HG03439 (cell line): ENCODE measurements around the gene RIOX2.

Source experiments
- ATAC-seq: cut with Tn5 transposase; IDR thresholded peaks from one replicate; pipeline ENCODE4 v1.9.1; 2021; ENCODE audit warnings: mild to moderate bottlenecking, moderate library complexity; ENCODE audit not compliant: unreplicated experiment

Gene RIOX2

DNA sequence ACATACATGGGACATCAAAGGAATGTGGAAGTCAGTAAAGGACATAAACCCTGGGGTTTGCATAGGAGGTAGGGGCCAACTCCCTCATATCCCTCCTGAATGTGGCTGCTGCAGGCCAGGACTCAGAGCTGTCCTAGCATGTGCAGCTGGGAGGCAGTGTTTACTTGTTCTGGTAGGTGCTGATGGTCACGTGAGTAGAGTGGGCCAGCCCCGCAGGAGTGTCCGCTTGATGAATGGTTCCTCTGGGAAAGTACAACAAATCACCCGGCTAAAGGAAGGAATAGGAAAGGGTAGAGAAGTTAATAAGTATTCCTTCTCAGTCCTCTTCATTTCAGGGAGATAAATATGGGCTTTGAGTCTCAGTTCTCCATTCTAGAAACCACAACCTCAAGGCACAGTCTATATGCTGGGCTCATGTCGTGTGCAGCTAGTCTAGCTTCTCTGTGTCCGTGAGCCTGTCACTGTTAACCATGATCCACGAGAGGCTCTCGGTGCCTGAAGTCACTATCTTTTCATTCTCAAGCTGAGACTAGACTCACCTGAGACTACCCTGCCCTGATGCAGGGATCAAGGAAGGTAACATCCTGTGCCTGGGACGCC, 17.9 kb downstream of the RIOX2 start:
- ATAC-seq: no peak

DNA sequence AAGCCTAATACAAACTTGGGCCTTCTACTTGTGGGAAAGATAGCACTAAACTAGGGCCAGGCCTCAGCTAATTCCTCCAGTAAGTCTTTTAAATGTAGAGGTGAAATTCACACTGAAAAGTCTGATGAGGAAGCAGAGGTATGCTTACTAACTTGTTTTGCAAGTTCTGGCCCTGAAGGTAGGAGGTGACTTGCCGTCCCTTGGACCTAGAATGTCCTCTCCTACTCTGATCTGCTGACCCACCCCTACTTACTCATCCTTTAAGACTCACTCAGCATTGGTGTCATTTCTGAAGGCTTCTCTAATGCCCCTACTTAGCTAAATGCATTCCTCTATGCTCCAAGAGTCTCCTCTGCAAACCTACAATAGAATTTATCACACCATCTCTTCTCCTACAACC, 19.4 kb downstream of the RIOX2 start:
- no peak for ATAC-seq

DNA sequence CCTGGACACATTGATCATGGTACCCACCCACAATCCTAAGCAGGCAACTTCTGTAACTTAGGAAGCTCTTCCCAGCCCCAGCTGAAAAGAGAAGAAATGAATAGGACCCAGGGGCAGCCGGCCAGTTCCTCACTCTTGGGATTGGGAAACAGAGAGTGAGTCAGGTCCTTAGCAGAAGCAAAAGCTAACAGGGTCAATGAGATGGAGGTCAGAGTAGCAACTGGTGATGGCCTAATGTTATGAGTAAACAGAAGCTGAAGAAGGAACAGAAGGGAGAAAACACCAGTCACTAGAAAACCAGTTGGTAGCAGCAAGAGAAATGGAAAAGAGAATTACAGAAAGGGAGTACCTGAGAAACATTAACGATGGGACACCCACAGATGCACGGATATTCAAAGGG, 20.0 kb downstream of the RIOX2 start:
- ATAC-seq: no peak

DNA sequence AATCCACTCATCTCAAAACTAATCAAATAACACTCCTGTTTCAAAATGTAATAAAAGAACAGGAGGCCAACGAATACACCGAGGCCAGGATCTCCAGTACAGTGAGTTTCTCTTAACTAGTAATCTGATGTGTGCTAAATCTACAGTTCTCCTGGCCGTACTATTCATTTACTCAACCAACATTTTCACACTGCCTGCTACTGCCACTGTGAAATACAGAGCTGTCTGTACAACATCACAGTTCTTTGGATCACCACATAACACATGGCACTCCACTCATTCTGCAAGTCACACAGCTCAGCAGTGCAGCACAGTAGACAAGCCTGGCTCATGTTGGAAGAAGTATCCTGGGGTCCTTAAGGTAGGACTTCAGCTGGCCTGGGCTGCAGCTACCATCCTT, 21.9 kb downstream of the RIOX2 start:
- no peak for ATAC-seq

DNA sequence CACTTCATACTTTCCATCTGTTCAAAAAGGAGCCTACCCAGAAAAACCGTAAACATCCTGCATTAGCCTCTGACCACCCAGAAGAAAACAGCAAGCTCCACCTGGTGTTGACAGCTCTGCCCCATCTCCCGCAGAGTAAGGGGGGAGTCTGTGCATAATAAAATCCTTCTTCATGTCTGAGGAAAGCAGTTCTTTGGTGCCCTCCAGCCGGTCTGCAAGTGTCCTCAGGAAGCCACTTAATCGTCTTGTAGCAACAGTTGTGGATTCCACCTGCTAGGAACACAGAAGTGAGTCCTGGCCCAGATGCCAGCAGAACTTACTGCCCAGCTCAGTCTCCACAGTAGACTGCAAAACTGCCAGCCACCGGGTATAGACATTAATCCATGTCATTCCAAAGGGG, 22.5 kb downstream of the RIOX2 start:
- ATAC-seq: no peak

DNA sequence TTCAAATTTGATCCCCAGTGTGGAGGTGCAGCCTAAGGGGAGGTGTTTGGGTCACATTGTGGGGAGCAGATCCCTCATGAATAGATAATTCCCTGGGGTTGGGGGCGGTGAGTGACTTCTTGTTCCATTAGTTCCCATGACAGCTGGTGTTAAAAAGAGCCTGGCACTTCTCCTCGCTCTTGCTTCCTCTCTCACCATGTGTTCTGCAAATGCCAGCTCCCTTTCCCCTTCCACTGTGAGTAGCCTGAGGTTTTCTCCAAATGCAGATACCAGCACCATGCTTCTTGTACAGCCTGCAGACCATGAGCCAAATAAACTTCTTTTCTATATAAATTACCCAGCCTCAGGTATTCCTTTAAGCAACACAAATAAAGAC, 23.1 kb downstream of the RIOX2 start:
- no peak for ATAC-seq

DNA sequence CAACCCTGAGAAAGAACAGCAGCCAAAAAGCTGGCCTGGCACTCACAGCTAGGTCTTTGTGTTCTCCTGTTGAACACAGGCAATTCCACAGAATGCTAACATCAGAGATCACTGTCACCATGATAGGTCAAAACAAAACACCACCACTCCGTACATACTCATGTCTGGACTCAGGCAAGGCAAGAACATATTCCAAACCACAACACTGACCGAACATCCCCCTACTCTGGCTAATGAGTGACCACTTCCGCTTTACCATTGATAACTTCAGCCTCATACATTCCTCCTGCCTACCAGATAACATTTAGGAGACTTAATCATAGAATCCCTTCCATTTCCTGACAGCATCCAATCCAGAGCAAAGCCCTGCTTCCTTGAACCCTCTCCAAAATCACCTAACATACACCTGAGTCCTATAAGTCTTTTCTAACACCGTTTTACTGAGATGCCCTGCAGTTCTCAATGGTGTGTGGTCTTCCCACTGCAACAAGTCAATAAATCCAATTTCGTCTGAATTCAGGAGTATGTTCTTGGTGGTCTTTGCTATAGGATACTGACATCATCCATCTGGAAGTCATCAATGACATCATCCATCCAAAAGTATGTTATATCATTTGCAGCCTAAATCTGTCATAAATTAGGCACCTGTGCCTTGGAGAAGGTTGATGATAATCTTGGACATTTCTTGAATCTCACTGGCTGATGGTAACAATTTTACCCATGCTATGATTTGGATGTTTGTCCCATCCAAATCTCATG, 23.7 kb downstream of the RIOX2 start:
- no peak for ATAC-seq

DNA sequence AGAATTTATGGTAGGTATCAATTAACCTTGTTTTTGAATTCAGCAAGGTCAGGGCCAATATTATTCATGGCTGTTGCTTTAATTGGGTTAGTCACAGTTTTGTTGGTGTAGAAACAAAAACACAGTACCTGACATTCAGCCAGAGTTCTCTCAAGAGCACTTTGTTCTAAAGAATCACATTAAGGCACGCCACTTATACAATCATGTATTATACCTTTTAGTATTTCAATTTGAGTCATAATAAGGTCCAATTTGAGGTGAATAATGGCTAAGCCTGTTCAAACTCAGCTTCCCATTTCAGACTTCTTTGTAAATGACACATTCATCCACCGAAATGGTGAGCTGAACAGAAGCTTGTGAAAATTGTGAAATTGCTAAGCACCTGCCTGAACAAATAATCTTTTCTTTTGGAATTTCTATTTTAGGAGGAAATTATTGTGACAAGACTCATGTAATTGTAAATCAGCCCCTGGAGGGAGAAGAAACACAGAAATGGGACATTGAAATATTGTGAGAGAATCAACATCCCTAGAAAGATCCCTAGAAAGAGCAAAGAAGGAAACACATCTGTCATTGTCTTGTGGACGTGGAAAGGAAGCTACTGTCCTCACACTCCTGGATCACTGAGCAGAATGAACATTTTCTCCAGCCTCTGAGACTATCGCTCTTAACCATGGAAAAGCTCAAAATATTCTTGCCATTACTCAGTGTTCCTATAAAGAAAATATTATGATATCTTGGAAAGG, 29.3 kb downstream of the RIOX2 start:
- no peak for ATAC-seq

DNA sequence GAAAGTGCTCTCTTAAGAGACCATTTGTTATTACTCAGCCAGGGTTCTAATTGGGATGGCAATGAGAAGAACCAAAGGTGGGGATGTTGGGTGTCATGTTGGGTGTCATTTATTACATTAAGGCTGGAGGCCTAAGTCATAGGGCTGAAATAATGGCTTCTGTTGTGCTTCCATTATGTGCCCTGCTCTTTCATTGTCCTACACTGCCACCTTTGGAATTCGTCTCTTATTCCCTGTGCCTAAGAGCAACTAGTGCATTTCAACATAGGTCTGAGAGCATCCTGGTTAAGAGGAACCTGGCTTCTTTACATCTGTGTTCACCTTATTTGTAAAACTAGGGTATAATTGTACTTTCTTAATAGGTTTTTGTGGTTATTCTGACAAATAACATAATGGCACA, 32.2 kb downstream of the RIOX2 start:
- ATAC-seq: no peak

DNA sequence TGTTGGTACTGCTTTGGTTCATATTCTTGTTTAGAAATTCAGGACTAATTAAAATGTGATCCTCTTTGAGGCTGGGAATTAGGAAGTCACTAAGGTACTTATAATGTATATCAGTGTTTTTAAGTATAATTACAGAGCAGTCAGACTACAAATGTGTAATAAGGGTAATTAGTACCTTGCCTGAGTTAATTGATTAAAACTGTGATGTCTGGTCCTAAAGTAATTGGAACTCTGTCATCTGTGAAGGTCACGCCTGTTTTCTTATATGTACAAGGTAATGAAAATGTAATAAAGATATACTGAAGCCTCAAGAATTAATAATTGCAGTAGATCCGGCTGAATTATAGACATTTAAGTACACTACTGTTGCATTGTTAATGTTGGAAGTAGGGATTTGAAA, 32.8 kb downstream of the RIOX2 start:
- no peak for ATAC-seq

DNA sequence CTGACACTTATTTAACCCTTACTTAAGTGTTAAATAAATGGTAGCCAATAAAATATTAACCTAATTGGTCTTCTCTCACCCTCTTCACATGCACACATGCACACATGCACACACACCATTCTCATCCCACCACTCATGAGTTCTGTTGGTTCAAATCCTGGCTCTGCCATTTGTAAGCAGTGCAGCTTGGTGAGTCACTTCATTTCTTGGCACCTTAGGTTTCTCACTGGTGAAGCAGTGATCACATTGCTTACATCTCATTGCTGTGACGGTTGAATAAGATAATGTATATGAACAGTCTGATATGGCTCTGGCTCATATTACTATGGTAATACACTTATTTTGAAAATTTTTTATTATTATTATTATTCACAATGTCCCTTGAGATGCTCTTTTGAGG, 33.8 kb downstream of the RIOX2 start:
- ATAC-seq: no peak

DNA sequence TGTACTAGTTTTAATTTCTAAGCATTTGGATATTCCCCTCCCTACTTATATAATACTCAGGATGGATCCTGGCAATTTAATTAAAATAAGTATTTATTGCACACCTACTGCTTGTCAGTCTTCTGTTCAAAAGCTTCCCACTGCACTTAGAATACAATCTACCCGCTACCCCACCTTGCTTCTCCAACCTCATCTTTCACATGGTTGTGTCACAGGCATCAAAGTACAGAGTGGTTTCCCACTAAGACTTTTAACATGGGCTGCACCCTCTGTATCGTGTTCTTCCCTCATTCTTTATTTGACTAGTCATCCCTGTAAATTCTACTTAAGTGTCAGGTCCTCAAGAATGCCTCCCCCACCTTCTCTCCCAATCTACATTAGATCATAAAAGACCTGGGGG, 35.0 kb downstream of the RIOX2 start:
- ATAC-seq: no peak

DNA sequence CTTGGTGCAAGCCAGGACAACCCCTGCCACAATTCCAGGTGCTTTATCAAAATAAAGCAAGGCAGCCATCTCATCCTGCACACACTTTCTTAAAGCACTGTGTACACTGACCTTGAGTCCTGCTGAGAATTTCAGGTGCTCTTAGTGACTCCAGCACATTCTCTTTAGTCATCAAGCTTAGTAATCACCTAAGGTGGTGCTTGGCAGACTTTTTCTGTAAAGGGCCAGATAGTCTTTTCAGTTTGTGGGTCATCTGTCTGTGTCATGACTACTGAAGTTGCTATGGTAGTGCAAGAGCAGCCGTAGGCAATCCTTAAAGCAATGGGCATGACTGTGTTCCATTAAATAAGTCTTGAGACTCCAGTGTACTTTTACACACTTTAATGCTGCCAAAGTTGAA, 36.4 kb downstream of the RIOX2 start:
- ATAC-seq: no peak

DNA sequence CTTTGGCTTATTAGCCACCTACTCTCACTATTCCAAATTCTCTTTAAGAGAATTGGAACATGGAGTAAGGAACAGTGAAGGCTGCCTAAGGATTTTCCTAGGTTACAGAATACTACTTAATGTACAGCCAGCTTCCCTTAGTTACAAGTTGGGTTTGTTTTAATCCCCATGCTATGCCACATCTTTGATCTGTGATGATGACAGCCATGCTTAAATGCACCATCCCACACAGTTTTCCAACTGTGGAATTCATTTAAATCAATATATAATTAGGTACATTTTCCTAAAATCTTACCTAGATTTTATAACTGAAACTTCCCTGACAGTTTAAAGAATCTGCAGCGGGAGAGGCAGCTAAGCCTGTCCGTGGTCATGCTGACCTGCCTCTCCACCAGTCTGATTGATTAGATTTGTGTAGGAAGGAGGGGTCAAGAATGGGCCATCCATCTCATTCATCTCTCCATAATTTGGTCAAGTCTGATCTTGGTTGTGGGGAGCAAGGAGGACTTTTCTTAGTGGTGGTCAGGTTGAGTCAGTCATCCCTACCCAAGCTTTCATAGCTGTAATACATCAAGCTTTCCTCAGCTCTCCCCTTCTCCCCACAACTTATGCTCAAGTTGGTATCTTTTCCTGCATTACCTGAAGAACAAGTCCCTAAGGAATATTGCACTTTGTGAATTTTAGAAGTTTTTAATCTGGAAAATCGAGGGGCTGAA, 37.1 kb downstream of the RIOX2 start:
- ATAC-seq: no peak

DNA sequence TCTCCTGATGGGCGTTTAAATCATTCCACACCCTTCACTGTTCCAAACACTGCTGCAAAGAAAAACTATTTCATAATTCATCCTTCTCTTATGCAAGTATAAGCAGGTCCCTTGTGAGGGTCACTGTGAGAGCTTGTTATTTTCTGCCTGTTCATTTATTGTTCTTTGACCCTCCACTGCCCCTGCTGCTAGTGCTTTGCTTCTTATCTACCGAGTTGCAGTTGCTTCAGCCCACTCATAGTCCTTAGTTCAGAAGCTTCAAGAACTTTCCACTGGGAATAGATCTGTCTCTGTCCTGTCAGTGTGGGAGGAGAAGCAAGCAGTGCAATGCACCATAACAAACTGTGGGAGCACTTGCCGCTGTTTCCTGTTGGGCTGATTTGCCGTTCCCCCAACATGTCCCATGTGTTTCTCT, 39.8 kb downstream of the RIOX2 start:
- no peak for ATAC-seq

DNA sequence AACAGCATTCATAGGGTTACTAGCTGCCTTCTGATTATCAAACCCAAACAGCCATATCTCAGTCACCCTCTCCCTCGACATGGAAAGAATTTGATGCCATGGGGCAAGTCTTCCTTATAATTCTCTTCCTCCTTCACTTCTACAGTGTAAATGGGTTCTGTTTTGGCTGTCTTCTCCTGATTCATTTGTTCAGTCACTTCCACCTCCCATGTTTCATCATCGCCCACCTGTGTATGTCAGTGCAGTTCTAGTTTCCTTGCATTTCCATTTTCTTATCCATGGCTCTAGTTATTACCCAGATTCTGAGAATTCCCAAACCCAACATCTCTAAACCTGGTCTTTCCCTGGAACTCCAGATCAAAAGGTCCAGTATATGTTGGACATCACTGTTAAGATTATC, 41.0 kb downstream of the RIOX2 start:
- ATAC-seq: no peak

DNA sequence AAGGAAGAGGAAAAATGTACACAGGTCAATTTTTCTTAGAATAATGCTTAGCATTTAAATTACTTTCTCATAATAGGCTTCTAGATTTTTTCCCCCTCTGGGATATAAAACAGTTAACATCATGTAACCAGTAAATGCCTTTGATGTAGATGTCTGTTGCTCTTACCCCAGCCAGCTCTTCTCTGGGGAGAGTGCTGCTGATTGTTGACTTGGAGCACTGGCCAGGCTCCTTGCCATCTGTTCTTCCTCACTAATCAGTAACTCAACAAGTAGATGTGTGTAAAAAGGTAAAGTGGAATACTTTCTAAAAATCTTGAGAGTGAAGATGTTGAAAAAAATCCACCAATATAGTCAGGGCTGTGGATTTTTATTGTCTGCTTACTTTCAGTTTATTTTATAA, 42.2 kb downstream of the RIOX2 start:
- no peak for ATAC-seq

DNA sequence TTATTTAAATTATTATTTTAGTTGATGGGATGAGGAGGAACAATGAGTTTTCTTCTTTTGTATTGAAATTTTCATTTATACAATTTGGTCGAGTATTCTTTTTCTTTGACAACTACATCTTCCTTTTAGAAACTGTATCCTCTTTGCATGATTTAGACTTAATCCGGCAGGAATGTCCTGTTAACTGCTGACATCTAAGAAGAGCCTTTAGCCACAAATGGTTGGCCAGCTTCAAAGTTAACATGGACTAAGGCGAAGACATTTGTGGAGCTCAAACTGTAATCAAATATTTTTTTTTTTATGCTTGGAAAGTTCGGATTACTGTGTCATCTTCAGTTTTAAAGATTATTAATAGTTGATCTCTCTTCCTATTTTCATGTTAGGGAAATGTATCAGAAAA, 43.2 kb downstream of the RIOX2 start:
- no peak for ATAC-seq

DNA sequence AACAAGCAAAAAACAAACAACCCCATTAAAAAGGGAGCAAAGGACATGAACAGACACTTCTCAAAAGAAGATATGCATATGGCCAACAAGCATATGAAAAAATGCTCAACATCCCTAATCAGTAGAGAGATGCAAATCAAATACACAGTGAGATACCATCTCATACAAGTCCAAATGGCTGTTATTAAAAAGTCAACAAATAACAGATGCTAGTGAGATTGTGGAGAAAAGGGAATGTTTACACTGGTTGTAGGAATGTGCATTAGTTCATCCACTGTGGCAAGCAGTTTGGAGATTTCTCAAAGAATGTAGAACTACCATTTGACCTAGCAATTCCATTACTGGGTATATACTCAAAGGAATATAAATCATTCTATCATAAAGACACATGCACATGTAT, 44.5 kb downstream of the RIOX2 start:
- ATAC-seq: no peak

DNA sequence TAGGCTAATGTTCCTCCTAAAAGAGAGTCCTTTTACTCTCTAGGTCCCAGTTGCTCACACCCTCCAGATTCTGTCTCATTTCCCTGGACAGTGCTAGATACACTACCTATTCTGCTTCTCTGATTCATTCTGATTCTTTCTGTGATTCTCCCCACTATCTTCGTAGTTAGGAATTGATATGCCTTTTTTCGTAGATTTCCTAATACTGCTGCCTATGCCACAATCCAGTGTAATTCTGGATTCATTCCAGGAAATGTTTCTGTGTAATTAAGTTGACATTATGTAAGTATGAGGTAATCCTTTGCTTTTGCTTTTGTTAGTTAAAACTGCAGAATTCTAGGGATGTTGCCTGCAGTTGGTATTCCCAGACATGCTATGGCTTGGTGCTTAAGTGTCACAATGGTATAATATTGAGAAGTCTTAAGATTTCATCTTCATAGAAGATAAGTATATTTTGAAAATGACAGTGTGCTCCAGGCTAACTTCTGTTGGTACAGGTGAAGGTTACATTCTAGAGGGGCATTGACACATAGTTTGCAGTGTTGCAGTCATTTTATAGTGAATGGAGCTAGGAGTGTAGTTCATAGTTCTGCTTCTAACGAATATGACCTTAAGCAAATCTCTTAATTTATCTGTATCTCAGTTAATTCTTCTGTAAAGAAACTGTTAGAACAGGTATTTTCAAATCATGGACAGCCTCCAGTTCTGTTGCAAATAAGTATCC, 54.3 kb downstream of the RIOX2 start:
- ATAC-seq: no peak

DNA sequence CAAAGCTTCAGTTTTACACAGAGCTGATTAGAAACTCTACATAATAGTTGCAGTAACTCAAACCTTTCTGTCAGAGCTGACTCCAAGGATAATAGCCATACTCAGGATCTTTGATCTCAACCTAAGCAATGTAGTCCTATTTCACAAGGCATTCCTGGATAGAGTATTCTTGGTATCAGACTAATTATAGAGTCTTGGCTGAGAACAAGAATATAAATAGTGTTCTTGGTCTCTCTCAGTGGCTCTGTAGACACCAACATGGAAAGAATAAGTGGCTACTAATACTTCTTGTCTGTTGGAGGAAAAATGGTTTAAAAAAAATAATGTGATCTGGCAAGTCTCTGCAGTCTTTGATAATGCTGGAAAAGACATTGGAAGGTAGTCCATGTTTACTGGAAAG, 55.7 kb downstream of the RIOX2 start:
- ATAC-seq: no peak
